NCI-H446 treated with DMSO at 0.1 percent for 48 hours (cell line): ENCODE results near the gene GPC6.

ENCODE experiments used
- DNase-seq: peaks from one replicate; lab custom pipeline; 2025; lab: John Stamatoyannopoulos, UW

The GPC6 gene

GRCh38 chr13:93502987-93503615 lies 276.5 kb downstream of the GPC6 start:
- no peak for DNase-seq

DNA sequence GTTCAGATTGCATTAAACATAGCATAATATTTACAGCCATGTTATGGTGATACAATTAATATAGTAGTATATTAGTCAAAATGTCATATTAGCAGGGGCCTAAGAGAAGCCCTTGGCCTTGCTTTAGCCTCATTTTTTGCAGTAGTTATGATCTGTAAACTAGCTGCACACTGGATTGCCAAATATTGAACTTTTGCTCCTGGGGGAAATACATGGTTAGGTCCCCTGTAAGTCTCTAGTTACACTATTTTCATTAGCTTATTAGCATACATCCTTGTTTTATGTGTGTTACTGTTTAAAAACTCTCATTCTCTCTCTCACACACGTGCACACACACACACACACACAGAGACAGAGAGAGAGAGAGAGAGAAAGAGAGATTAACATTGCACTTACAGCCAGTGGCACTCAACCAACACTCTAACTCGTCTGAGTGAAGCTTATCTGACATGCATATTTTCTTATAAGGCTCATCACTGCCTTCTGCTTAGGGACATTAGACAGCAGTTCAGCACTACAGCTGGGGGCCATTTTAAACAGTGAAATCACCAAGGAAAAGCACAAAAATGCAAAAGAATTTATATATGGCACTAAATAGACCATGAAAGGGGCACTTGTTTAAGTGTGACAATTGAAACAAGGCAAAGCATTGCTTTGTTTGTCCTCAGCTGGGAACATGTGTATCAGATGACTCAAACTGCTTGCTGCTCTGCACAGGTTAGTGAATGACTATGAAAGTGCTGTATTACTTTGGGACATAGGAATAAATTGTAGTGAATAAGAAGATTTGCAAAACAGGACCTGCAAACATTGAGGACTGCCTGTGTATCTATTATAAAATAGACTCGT lies 278.7 kb downstream of the GPC6 start:
- no peak for DNase-seq

DNA sequence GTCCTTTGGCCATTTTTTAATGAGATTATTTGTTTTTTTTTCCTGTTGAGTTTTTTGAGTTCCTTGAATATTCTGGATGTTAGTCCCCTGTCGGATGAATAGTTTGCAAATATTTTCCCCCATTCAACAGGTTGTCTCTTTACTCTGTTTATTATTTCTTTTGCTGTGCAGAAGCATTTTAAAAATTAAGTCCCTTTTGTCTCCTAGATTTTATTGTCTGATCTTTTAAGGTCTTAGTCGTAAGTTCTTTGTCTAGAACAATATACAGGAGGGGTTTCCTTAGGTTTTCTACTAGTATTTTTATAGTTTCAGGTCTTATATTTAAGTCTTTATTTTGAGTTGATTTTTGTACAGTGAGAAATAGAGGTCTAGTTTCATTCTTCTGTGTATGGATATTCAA lies 284.4 kb downstream of the GPC6 start:
- no peak for DNase-seq

DNA sequence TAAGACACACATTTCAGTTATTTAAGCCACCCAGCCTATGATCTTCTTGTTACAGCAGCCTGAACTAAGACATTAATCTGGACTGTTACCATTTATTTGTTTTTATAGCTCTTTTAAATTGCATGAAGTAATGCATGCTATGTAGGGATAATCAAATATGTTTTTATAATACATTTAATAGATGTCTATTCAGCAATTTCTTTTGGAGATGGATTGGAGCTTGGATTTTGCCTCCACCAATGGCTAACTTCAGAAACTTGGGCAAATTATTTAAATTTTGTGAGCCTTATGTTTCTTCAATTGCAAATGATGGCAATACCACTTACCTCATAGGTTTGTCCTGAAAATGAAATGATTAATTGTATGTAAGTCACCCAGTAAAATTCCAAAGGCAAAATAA lies 288.7 kb downstream of the GPC6 start:
- no peak for DNase-seq

GRCh38 chr13:93517658-93518057 lies 291.1 kb downstream of the GPC6 start:
- no peak for DNase-seq

DNA sequence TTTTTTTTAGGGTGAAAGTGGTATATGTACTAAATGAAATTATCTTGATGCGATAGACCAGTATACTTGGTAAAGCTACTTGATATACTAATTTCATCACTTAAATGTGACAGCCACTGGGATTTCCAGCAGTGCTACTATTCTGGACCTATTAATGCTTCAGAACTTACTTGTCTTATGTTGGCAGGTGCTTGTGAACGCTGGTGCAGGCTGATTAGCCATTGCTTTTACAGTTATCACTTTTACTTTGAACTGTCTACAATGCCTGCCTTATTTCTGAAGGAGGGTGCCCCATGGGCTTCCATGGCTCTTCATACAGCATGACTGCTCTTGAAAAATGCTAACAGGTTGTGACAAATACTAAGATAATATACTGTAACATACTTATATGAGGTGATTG lies 294.7 kb downstream of the GPC6 start:
- DNase-seq: no peak

DNA sequence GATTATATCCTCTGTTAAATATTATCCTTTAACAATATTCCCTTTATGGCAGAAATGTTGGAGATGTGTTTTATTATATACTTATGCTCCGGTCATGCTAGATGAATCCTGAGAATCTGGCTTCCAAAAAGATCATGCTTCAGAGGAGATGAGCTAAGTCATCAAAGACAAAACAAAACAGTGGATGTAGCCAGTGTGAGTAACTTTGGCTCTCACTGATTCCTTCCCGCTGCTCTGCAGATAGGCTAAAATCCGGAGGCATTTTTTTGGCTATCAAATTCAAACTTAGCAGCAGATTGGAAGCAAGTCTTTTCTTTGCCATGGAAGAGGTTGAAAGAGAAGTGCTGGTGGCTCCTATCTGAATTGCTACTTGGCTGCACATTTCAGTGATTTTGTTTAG lies 295.9 kb downstream of the GPC6 start:
- peak; percentile 26 for DNase-seq

GRCh38 chr13:93525087-93525486 lies 298.5 kb downstream of the GPC6 start:
- DNase-seq: no peak

DNA sequence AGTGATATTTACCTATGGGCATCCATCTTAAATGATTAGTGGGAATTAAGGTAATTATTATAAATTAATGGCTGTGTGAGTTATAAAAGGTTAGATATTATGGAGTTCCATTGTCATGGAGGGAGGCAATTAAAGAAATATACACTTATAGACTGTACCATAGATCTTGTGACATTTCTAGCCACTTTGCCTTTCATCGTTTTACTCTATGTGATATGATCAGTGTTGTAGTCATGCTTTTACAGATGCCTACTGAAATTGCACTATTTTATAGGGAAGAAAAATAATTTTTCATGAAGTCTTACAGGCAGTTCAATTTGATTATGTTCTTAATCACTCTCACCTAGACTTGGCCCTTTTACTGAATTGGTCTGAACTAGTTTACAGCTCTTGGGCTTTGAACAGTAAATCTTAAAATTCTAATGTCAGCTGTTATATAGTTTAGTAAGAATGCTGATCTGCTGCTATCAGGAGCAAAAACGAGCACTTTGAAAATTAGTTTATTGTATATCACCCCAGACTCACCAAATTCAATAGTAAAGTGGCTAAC lies 301.2 kb downstream of the GPC6 start:
- DNase-seq: no peak

- DNase-seq: no peak
Measured at GRCh38 chr13:93529961-93530360, 303.4 kb downstream of the GPC6 start.

DNA sequence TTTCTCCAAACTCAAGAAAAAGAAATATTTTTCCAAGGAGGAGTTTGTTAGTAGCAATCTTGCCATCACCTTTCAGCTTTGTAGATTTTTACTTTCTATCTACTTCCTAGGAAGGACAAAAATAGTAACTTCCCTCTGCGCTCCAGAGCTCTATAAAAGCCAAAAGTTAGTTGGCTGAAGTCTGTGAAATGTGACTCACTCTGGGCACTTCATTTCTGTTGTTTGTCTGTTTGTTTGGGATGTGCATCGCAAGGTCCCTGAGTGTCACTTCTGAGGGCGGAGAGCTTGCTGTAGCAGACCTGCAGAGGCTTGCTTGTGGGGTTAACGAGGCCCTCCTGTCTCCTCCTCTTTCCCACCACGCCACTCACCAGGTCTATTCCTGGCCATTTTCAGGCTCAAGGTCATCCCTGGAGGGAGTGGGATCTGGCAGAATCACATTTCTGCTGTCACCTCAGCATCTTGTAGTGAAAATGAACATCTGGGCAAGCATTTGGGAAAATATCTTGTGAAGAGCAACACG lies 307.6 kb downstream of the GPC6 start:
- no peak for DNase-seq

- no peak for DNase-seq
Measured at GRCh38 chr13:93535251-93535650, 308.6 kb downstream of the GPC6 start.

DNA sequence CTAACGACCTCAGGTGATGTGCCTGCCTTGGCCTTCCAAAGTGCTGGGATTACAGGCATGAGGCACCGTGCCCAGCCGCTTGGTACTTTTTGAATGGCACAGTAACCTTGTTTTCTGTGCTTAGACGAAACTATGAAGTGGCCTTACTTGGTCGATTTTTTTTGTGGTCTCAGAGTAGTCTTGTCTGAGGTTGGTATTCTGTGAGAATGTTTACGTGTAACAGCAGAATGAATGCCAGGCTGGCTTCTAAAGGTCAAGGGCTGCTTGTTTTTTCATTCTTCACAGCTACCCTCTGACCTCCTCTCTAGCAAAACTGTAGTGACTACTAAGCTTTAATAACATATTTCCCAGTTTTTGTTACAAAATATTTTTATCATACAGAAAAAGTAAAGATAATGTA lies 313.3 kb downstream of the GPC6 start:
- DNase-seq: no peak

GRCh38 chr13:93547886-93548285 lies 321.3 kb downstream of the GPC6 start:
- no peak for DNase-seq

DNA sequence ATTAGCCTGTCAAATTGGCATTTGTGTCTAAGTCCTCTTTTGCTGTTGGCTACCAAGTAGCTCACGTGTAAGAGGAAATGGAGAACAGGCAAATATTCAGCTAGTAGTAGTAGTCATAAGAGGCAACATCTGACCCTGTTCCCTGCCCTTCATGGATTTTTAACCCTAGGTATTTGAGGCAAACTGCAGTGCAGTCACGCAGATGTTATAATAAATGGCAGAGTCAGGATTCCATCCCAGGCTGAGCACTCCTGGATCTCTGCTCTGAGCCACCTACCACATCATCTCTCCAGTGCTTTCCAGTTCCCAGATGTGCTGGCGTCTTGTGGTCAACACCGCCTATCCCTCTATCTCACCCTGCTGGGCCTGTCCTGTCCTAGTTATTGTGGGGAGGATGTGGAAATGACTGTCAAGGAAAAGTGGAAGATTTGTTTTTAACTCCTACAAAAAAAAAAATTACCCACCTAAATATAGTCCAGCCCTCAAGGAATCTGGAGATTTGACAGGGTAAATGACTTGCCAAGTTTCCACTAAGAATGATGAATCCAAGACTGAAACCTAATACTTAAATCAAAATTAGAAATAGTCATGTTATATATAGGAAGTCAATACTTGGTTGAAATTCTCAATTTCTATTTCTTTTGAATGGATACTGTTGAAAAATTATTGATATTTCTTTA lies 322.9 kb downstream of the GPC6 start:
- no peak for DNase-seq

- DNase-seq: no peak
Measured at GRCh38 chr13:93550236-93550635, 323.6 kb downstream of the GPC6 start.

DNA sequence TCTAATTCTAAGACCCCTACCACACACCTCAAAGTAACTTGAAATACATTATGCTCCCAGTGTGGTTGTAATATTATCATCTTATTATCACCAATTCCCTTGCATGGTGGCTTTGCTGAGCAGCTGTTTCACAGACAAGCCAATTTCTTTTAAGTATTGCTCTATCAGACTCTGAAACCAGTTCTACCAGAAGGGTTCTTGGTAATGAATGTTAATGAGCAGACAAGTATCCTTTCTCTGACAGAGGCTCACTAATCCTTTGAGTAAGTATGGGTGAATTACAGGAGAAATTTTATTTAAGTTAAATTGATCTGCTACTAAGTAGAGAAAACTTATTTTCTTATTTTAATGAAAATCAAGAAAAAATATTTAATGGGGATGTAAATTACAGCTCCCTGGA lies 326.0 kb downstream of the GPC6 start:
- no peak for DNase-seq

DNA sequence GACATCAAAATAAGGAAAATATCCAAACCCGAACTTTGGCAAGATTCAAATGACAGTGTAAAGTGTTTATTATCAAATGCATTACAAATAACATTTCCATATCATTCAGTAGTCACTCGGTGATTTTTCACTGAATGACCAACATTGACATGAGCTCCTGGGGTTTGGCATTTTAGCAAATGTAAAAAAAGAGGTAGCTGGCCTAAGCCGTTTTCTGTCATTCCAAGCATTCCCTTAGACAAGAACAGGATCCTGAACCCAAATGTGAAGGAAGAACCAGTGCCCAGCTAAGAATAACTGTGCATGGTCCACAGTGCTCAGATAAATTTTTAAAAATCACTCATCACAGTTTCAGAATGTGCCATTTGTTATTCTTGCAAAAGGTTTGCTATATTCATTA lies 327.9 kb downstream of the GPC6 start:
- no peak for DNase-seq

GRCh38 chr13:93558637-93559036 lies 332.0 kb downstream of the GPC6 start:
- DNase-seq: no peak

DNA sequence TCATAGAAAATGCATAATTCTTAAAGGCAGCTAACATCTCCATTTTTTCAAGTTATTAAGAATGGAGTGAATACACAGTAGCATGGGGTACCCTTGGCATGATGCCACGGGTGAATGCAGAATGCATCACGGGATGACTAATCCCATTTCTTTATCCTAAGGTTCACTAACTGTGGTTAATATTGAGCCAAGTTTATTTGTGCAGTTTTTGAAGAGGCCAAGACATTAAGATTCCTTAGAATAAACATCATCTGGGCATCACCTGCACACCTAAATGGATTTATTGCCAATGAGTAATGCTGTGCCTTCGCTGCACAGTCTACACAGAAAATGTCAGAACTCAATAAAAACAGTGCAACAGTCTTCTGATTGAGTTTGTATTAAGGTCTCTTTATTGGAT lies 333.1 kb downstream of the GPC6 start:
- DNase-seq: peak; percentile 18

- DNase-seq: no peak
Measured at GRCh38 chr13:93561576-93562225, 335.1 kb downstream of the GPC6 start.

- DNase-seq: no peak
Measured at GRCh38 chr13:93562676-93563075, 336.1 kb downstream of the GPC6 start.
